Right lobe of liver (tissue), 4 donors: Measurements from ENCODE around the gene ALS2CL.

ENCODE experiments used
- CTCF ChIP-seq, 4 donors: fragments of 200-600 bp in 3 of 4; fragments of 450-650 bp in 1 of 4; IDR thresholded peaks; one replicate each; pipeline versions ENCODE4 v1.5.1 to v1.8.0; 2016 to 2022; ENCODE audit warnings: antibody characterized with exemption in 4 of 4, mild to moderate bottlenecking in 2 of 4
- POLR2A ChIP-seq: fragments of 450-650 bp; IDR thresholded peaks from one replicate; pipeline ENCODE4 v1.6.1; 2017; ENCODE audit warnings: antibody characterized with exemption, mild to moderate bottlenecking
- donor health status: DM: no; HTN: no; CAD: no.
- donor health status: DM: no; HTN: no; CAD: no.
- donor health status: DM: no; HTN: yes; CAD: no.

DNA sequence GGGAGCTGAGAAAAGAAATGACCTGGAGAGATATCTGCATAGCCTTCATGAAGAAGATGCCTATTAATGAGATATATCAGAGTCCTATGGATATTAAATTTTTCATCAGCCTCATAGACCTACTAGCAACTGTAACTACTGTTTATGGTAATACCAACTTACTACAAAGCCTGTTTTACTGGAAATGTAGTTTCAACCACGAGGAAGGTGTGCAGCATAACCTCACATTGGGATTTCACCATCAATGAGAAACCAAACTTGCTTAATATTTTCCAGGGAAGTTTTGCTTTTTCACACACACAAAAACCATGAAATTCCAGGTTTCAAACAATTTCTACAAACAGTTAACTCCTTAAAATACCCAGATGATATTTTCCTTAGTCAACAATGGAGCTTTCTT is 49.8 kb downstream of the ALS2CL start:
- TF ChIP-seq CTCF (IDR thresholded peaks at IDR 0.05) (no peak), POLR2A (no peak)
